H1 (cell line): ENCODE measurements around the gene LTB.

Experiments
- CTCF ChIP-seq, 3 experiments: IDR thresholded peaks; 1 replicate in 2 of 3; 2 replicates in 1 of 3; pipeline versions ENCODE4 v1.5.1 to v1.6.1; 2011; ENCODE audit warnings: low read length in 3 of 3, mild to moderate bottlenecking in 3 of 3, inconsistent platforms in 2 of 3, low read depth in 1 of 3, moderate library complexity in 1 of 3; ENCODE audit not compliant: insufficient read depth in 1 of 3; ENCODE audit errors: control extremely low read depth in 1 of 3
- MAFK ChIP-seq: IDR thresholded peaks from 2 replicates; pipeline ENCODE4 v1.6.1; 2012; ENCODE audit warnings: low read depth, mild to moderate bottlenecking, improper control_type of control experiment, low read length

GRCh38 chr6:31532644-31533454 lies 49.4 kb downstream of the LTB start:
- TF ChIP-seq CTCF (IDR thresholded peaks at IDR 0.05; ENCODE audit: control extremely low read depth in 1 of 3, insufficient read depth in 1 of 3, low read depth in 1 of 3, low read length in 3 of 3) (no peak), MAFK (no peak)
